K562 (cell line): Measurements from ENCODE around the gene OR13A1.

Experiments used
- CTCF ChIP-seq, 3 experiments: IDR thresholded peaks in 2 of 3; conservative IDR thresholded peaks in 1 of 3; 2 replicates each; pipeline ENCODE4 v1.5.1; 2011 to 2012; ENCODE audit warnings: low read length in 3 of 3, mild to moderate bottlenecking in 3 of 3, control low read depth in 2 of 3, improper control_type of control experiment in 1 of 3, inconsistent platforms in 1 of 3, low read depth in 1 of 3, mixed read lengths in 1 of 3, moderate library complexity in 1 of 3; ENCODE audit not compliant: insufficient read depth in 2 of 3
- ELF1 ChIP-seq: fragments of 200-800 bp; sonication (Bioruptor generic); IDR thresholded peaks from 2 replicates; pipeline ENCODE4 v1.6.1; 2016; ENCODE audit warnings: missing genetic modification characterization, missing compliant biosample characterization
- GTF2F1 ChIP-seq: IDR thresholded peaks from 2 replicates; pipeline ENCODE4 v1.6.1; 2011; ENCODE audit warnings: low read depth, low read length, improper control_type of control experiment
- RCOR1 ChIP-seq, 2 experiments: IDR thresholded peaks; 2 replicates each; pipeline ENCODE4 v1.6.1; 2012; ENCODE audit warnings: low read depth in 2 of 2, low read length in 2 of 2, borderline replicate concordance in 1 of 2, improper control_type of control experiment in 1 of 2
- REST ChIP-seq, 2 experiments: fragments of 450-650 bp; formaldehyde crosslinking in 1 of 2; IDR thresholded peaks; 2 replicates each; pipeline versions ENCODE4 v1.4.0 to v1.6.1; 2014 to 2020; ENCODE audit warnings: mild to moderate bottlenecking in 2 of 2, borderline replicate concordance in 1 of 2, low read depth in 1 of 2
- TFAP4 ChIP-seq: sonication (generic); formaldehyde crosslinking; IDR thresholded peaks from 2 replicates; pipeline ENCODE4 v1.8.0; 2022; ENCODE audit warnings: missing genetic modification reagents, mild to moderate bottlenecking, moderate library complexity, borderline replicate concordance

- no peak for TF ChIP-seq RCOR1 (IDR thresholded peaks at IDR 0.05; ENCODE audit: borderline replicate concordance in 1 of 2, low read depth in 2 of 2, low read length in 2 of 2)
- no peak for TF ChIP-seq ELF1 (tag)
- no peak for TF ChIP-seq CTCF (IDR thresholded peaks at IDR 0.05 in 2 of 3, conservative IDR thresholded peaks at IDR 0.05 in 1 of 3; ENCODE audit: insufficient read depth in 2 of 3, low read depth in 1 of 3, low read length in 3 of 3)
- TF ChIP-seq TFAP4 = no peak
- no peak for TF ChIP-seq GTF2F1
- no peak for TF ChIP-seq REST (IDR thresholded peaks at IDR 0.05; ENCODE audit: borderline replicate concordance)
- no peak for TF ChIP-seq REST (CRISPR knock-in tag; IDR thresholded peaks at IDR 0.05; ENCODE audit: low read depth)
These were observed 35.7 kb downstream of the OR13A1 start for GRCh38 chr10:45279682-45280081.
